Transverse colon (tissue), 4 donors: ENCODE results near the gene RNF113B. TPM values are rescaled to one million over a fixed set of nuclear protein-coding genes. Genes with fewer than 3 reads are reported as not detected.

ENCODE experiments used
- DNase-seq: peaks from one replicate; pipeline ENCODE4 v3.0.0-alpha.2; 2019
- H3K27ac ChIP-seq, 4 donors: fragments of 200-600 bp; sonication (generic); 2 replicates each; pipeline ENCODE4 v1.5.1; 2016 to 2018; ENCODE audit warnings: inconsistent platforms in 4 of 4
- H3K27me3 ChIP-seq: fragments of 200-600 bp; sonication (generic); 2 replicates; pipeline ENCODE4 v1.5.1; 2017; ENCODE audit warnings: inconsistent platforms
- H3K36me3 ChIP-seq, 4 donors: fragments of 200-600 bp; sonication (generic); 2 replicates each; pipeline ENCODE4 v1.5.1; 2017 to 2019; ENCODE audit warnings: inconsistent platforms in 4 of 4
- H3K4me1 ChIP-seq, 4 donors: fragments of 200-600 bp; sonication (generic); 2 replicates each; pipeline ENCODE4 v1.5.1; 2017 to 2020; ENCODE audit warnings: inconsistent platforms in 4 of 4
- H3K4me3 ChIP-seq, 4 donors: fragments of 200-600 bp; sonication (generic); 1 replicate in 1 of 4; 2 replicates in 3 of 4; pipeline versions ENCODE4 v1.5.1 to v1.6.1; 2017 to 2019; ENCODE audit warnings: inconsistent platforms in 4 of 4
- H3K9me3 ChIP-seq, 2 donors: fragments of 200-600 bp; sonication (generic); 2 replicates each; pipeline ENCODE4 v1.5.1; 2017 to 2019; ENCODE audit warnings: inconsistent platforms in 2 of 2
- EP300 ChIP-seq: sonication (generic); formaldehyde crosslinking; IDR thresholded peaks from one replicate; pipeline ENCODE4 v1.6.1; 2017; ENCODE audit warnings: antibody characterized with exemption, low read depth
- POLR2A ChIP-seq: fragments of 450-650 bp; IDR thresholded peaks from one replicate; pipeline ENCODE4 v1.6.1; 2016; ENCODE audit warnings: antibody characterized with exemption, mild to moderate bottlenecking, moderate library complexity
- POLR2AphosphoS5 ChIP-seq, 3 donors: sonication (generic); formaldehyde crosslinking; IDR thresholded peaks; one replicate each; pipeline ENCODE4 v1.6.1; 2016; ENCODE audit warnings: antibody characterized with exemption in 3 of 3
- whole genome bisulfite sequencing, 2 donors: methylation state at CpG; one replicate each; pipeline ENCODE4 v1.1.5; 2018; ENCODE audit warnings: low coverage in 1 of 2; 5-methylcytosine and 5-hydroxymethylcytosine counted together
- in situ Hi-C, 4 donors: fragments of 200-750 bp; cut with MboI; loops; one replicate each; pipeline versions ENCODE4 v1.15.0 to v1.15.1; 2017; ENCODE audit warnings: low sequenced_read_pairs in 3 of 4, low pct_ligation_motif_present in 1 of 4, low pct_unique_long_range_greater_than_20kb in 1 of 4
- intact Hi-C: fragments of 100-400 bp; cut with DNase I; formaldehyde crosslinking; loops from one replicate; pipeline ENCODE4 v1.15.1; 2023; ENCODE audit warnings: low total_unique reads
- small RNA-seq, 4 donors: library from RNA; depleted of rRNA; stranded (forward); fragments of <200 nt; gene quantifications; one replicate each; pipeline ENCODE3, GENCODE V24; 2016
- total RNA-seq, 4 donors: library from RNA; depleted of rRNA; stranded (reverse); fragments of >200 nt; gene quantifications; one replicate each; pipeline ENCODE4 v1.1.0, GENCODE V29; 2016
- TF ChIP-seq, protein P1 (sequence below), 5 experiments: fragments of 200-600 bp in 3 of 5; fragments of 450-650 bp in 2 of 5; sonication (generic) in 3 of 5; IDR thresholded peaks; 1 replicate in 2 of 5; 2 replicates in 3 of 5; pipeline ENCODE4 v1.5.1; 2016 to 2017; ENCODE audit warnings: antibody characterized with exemption in 5 of 5, inconsistent platforms in 3 of 5, mild to moderate bottlenecking in 2 of 5, moderate library complexity in 1 of 5

The RNF113B gene
- total RNA-seq, 4 donors from 2014 or later: not detected

DNA sequence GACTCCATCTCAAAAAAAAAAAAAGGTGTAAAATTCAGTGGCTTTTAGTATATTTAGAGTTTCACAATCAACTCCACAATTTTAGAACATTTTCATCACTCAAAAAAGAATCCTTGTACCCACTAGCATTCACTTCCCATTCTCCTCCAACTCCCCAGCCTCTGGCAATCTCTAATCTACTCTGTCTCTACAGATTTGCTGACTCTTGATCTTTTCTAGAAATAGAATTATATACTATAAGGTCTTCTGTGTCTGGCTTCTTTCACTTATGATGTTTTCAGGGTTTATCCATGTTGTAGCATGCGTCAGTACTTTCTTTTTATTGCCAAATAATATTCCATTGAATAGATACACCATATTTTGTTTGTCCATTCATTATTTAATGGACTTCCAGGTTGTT is 42.2 kb downstream of the RNF113B start:
- Histone ChIP-seq H3K27me3 (no peaks in the 10 kb centered on the region), H3K9me3 (no peaks in the 10 kb centered on the region), H3K4me3 (no peak overlapping the region), H3K27ac (no peak overlapping the region), H3K36me3 (no peaks in the 10 kb centered on the region), H3K4me1 (no peaks in the 10 kb centered on the region)
- in situ Hi-C loops: loop anchor here in 3 of 4 donors (25.0 kb wide), 3 partner anchors 252 to 277 kb away; no protein-coding TSS in a partner anchor
- 92 to 100% methylated on average over 1 of the region's 1 CpG for WGBS, 2 donors
- DNase-seq: no peak
- no peak for TF ChIP-seq POLR2AphosphoS5 (IDR thresholded peaks at IDR 0.05)
- TF ChIP-seq, protein P1, sequence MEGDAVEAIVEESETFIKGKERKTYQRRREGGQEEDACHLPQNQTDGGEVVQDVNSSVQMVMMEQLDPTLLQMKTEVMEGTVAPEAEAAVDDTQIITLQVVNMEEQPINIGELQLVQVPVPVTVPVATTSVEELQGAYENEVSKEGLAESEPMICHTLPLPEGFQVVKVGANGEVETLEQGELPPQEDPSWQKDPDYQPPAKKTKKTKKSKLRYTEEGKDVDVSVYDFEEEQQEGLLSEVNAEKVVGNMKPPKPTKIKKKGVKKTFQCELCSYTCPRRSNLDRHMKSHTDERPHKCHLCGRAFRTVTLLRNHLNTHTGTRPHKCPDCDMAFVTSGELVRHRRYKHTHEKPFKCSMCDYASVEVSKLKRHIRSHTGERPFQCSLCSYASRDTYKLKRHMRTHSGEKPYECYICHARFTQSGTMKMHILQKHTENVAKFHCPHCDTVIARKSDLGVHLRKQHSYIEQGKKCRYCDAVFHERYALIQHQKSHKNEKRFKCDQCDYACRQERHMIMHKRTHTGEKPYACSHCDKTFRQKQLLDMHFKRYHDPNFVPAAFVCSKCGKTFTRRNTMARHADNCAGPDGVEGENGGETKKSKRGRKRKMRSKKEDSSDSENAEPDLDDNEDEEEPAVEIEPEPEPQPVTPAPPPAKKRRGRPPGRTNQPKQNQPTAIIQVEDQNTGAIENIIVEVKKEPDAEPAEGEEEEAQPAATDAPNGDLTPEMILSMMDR (IDR thresholded peaks at IDR 0.05): no peak
- no peak for TF ChIP-seq POLR2A
- TF ChIP-seq EP300: no peak
- intact Hi-C loops: no loop called here

DNA sequence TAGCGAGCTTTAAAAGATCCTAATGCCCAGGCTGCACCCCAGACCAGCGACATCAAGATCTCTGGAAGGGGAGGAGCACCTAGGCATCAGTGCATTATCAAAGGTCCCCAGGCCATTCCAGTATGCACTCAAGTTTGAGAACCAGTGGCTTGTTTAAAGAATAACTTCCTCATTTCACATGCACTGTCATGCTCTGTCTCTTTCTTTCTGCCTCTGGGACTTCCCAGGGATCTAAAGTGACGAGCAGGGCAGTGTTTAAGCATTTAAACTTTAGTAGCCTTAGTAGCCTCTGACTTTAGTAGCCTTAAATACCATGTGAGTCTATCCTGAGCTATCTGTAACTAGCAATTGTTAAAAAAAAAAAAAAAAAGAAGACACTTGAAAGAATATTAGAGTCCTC is 43.1 kb downstream of the RNF113B start:
- no peak overlapping the region for H3K27ac ChIP-seq
- no peaks in the 10 kb centered on the region for H3K9me3 ChIP-seq
- no peaks in the 10 kb centered on the region for H3K27me3 ChIP-seq
- in situ Hi-C loops: loop anchor here in 3 of 4 donors (25.0 kb wide), 3 partner anchors 253 to 278 kb away; no protein-coding TSS in a partner anchor
- intact Hi-C loops: no loop called here
- no peak for DNase-seq
- no peaks in the 10 kb centered on the region for H3K36me3 ChIP-seq
- TF ChIP-seq POLR2A: no peak
- TF ChIP-seq EP300: no peak
- no peak for TF ChIP-seq POLR2AphosphoS5 (IDR thresholded peaks at IDR 0.05)
- TF ChIP-seq, protein P1 (IDR thresholded peaks at IDR 0.05): no peak
- no peaks in the 10 kb centered on the region for H3K4me1 ChIP-seq
- WGBS, 2 donors: 13 to 60% methylated on average over 1 to 3 of the region's 3 CpGs
- H3K4me3 ChIP-seq: no peak overlapping the region

DNA sequence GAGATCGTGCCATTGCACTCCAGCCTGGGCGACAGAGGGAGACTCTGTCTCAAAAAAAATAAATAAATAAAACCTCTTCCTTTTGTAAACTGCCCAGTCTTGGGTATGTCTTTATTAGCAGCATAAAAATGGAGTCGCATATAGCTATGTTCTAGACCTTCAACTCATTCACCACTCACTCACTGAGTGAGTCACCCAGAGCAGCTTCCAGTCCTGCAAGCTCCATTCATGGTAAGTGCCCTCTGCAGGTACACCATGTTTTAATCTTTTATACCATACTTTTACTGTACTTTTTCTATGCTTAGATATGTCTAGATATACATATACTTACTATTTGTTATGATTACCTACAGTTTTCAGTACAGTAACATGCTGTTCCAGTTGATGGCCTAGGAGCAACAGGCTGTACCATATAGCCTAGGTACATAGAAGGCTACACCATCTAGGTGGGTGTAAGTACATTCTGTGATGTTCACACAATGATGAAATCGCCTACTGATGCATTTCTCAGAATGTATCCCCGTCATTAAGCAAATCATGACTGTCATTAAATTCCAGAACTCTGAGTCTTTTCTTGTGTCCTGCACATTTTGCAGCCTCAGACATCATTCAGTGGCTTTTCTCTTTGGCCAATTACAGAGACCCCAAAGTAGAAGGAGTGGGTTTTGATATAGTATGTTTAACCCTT is 47.9 kb downstream of the RNF113B start:
- WGBS, 2 donors: 89 to 94% methylated on average over 4 to 5 of the region's 5 CpGs
- no peaks in the 10 kb centered on the region for H3K4me1 ChIP-seq
- in situ Hi-C loops: loop anchor here in 3 of 4 donors (25.0 kb wide), 3 partner anchors 258 to 283 kb away; no protein-coding TSS in a partner anchor
- H3K36me3 ChIP-seq: no peaks in the 10 kb centered on the region
- H3K27ac ChIP-seq: no peak overlapping the region
- no peak overlapping the region for H3K4me3 ChIP-seq
- no peak for DNase-seq
- intact Hi-C loops: no loop called here
- TF ChIP-seq, protein P1 (IDR thresholded peaks at IDR 0.05): no peak
- TF ChIP-seq POLR2AphosphoS5 (IDR thresholded peaks at IDR 0.05): no peak
- no peak for TF ChIP-seq EP300
- TF ChIP-seq POLR2A: no peak
- H3K9me3 ChIP-seq: no peaks in the 10 kb centered on the region
- no peaks in the 10 kb centered on the region for H3K27me3 ChIP-seq

Small RNAs within 50 kb of the gene (small RNA-seq; reads per million reads assigned to genes)
- gene MIR3170: 0 to 0.55 (median 0.25) reads per million in 4 donors

Other genes with a start within 250 kb of the RNF113B start
- gene IPO5, start 223.6 kb downstream of the RNF113B start, total RNA-seq: 100 to 1,000 TPM in 1 of 4 donors, 10 to 100 TPM in 3; 18.3 to 114 (median 51.9) TPM
- 10 to 100 TPM; 32.8 to 41.8 (median 38.3) TPM for gene FARP1, start 34.2 kb downstream of the RNF113B start, total RNA-seq